ENCODE results near the gene AHRR.

- TF ChIP-seq POLR2AphosphoS5 (IDR thresholded peaks at IDR 0.05) (no peak), POLR2A (IDR thresholded peaks at IDR 0.05) (no peak), CTCF (IDR thresholded peaks at IDR 0.05) (no peak)
Measured at GRCh38 chr5:371811-372555, 50.5 kb downstream of the AHRR start.

Data from transverse colon (tissue), 4 donors.